NCI-H2107 (cell line): ENCODE results near the gene TRIP10.

Experiments used
- DNase-seq: peaks from one replicate; lab custom pipeline; 2025; lab: John Stamatoyannopoulos, UW

Gene TRIP10

DNA sequence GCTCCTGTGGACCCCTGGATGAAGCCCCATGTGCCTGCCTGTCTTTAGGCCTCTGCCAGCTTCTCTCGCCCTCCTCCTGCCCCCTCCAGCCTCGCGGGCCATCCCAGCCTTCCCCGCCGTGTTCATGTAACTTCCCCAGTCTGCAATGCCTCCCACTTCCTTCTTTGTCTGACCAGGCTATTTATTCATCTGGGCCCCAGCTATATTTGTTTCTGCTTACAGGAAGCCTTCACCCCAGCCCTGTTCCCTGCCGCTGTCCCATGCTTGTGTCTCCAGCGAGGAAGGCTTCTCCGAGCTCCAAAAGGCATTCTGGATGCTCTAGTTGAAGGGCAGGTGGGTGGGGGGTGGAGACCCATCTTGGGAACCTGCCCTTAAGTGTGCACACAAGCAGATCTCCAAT lies 11.1 kb upstream of the TRIP10 start:
- no peak for DNase-seq

DNA sequence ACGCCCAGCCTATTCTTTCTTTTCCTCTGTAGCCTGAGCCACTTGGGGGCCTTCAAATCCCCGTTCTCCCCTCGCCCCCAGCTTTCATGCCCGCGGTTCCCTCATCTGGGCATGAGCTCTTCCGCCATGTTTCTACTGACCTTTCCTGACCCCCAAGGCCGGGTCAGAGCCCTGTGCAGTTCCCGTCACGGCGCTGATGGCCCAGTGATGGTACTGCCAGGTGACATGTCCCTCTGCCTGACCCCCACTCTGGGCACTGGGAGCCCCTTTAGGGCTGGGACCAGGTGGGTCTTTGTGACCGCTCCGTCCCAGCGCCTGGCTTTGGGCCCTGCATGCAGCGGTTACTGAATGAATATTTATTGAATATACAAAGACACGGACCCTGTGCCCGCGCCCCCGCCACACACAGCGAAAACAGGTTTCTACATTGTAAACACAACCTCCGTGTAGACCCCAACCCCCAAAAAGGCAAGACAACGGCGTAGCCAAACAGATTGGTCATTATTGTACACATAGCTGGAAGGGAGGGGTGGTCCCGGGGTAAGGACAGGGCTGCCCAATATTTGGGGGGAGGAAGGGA lies 9.8 kb upstream of the TRIP10 start:
- no peak for DNase-seq

DNA sequence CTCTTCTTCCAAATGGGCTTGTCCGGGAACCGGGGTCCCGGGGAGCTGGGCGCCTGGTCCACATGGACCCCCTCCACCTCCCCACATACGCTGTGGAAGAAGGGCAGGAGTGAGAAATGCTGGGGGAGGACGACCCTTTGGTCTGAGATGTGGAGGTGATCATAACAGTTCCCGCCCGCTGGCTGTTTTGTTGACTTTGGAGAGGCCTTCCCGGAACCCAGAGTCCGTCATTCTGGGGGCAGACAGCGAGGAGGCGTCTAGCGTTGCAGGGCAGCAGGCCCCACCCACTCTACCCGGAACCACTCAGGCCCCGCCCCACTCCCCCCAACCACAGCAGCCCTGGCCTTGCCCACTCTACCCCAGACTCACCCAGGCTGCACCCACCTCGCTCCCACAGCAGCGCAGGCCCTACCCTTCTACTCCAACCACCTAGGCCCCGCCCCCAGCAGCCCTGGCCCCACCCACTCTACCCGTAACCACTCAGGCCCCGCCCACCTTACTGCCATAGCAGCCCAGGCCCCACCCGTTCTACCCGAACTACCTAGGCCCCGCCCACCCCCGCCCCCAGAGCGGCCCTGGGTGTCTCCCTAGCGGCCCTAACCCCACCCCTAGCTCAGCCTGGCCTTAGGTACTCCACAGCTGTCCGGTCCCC lies 9.2 kb upstream of the TRIP10 start:
- DNase-seq = no peak

DNA sequence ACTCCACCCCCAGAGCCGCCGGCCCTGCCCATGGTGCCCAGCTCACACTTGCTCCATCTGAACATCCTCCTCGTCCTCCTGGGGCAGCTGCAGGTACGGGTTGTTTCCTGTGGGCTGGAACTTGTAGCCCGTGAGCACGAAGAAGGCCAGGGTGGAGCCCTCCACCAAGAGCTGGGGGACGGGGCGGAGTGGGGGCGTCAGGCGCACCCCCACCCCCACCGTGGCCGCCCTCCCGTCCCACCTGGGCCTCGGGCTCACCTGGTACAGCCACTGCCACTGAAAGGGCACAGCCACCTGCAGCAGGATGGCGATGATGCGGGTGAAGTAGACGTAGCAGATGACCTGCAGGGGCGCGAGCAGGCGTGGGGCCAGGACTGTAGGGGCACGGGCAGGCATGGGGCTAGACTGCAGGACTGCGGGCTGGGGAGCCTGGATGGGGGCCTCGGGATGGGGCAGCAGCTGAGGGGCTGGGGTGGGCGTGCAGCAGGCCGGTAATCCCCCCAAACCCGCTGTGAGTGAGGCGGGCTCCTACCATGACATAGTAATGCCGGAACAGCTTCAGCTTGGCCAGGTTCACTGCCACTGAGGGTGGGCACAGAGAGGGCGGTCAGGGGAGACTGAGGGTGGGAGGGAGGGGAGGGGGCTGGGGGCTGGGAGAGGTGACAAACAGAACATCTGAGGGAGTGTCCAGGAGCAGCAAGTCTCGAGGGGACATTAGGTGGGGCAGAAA lies 8.4 kb upstream of the TRIP10 start:
- DNase-seq = no peak

DNA sequence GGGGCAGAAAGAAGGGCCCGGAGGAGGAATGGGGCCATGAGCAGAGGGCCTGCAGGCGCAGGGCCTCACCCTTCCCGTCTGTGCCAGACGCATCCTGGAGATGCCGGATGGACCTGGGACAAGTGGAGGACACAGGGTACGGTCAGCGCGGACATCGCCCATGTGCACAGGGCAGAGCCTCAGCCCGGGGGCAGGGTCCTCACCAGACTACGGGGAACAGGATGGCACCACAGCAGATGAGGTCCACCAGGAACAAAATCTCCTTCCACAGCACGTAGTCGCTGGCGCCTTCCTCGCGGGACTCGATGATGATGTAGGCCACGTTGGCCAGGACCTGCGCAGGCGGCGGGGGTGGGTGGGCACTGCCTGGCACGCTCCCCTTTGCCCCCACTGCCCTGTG lies 7.7 kb upstream of the TRIP10 start:
- no peak for DNase-seq

DNA sequence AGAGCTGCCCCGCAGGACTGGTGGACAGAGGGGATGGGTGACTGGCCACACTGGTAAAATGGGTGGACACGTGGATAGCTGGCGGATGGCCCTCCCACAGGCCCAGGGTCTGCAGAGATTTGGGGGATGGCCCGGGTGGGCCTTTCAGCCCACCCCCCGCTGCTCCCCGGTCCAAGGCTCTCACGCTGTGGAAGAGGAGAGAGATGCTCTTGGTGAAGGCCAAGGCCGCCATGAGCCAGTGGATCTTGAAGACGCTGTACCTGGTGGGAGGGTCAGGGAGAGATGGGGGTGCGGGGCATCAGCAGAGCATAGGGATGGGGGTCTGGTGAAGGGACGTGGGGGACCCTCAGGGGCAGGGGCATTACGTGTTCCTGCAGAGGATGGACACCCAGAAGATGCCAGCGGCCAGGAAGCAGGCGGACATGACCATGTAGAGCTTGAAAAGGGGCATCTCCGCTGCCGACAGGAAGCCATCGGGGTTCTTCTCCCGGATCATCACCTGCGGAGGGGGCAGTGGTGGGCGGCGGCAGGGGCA lies 6.6 kb upstream of the TRIP10 start:
- DNase-seq = no peak

DNA sequence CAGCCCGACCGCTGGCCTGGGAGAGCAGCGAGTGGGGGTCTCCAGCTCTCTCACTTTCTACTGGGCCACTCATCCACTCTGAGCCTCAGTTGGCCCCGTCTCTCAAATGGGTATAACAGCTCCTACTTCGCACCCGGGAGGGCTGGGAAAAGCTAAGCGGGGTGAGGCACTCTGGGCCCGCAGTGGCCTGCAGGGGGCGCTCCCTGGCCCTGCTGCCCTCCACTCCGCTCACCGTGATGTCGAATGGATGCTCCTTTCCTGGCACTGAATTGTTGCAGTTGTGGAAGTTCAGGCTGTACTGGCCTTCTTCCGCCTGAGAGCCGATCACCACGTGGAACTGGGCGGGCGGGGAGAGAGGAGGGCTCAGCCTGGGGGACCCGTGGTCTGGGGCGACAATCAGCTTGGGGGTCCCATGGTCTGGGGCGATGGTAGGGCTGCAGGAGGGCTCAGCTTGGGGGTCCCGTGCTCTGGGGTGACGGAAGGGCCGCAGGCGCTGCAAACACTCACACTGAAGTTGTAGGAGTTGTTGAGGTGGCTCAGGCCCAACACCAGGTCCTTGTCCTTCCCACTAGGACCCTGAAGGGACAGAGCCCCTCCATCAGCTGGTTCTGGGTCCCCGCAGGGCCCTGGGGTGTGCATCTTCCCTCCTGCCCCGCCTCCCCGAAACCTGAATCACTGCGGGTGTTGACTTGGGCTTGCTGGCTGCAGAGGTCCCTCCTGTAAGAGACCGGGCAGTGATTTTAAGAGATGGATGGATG lies 6.0 kb upstream of the TRIP10 start:
- no peak for DNase-seq

DNA sequence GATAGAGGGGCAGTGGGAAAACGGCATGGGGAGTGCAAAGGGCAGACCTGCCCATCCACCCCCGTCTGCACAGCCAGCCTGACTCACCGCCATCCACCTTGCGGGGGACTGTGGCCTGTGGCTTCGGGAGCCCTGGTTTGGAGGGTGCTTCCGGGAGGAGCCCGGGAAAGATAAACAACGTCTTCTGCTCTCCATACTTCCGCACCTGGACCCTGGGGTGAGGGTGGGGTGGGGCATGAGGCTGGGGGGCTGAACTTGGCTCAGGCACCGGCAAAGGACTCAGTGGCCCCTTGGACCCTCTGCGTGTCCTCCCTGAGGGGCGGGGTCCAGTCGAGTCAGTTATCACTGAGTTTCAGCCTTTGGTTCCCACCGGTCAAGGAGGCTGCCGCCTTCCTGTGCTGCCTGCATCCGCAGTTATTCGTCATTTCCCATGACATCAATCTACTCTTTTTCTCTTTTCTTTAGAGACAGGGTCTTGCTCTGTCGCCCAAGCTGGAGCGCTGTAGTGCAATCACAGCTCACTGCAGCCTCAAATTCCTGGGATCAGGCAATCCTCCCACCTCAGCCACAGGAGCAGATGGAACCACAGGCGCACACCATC lies 5.3 kb upstream of the TRIP10 start:
- no peak for DNase-seq

DNA sequence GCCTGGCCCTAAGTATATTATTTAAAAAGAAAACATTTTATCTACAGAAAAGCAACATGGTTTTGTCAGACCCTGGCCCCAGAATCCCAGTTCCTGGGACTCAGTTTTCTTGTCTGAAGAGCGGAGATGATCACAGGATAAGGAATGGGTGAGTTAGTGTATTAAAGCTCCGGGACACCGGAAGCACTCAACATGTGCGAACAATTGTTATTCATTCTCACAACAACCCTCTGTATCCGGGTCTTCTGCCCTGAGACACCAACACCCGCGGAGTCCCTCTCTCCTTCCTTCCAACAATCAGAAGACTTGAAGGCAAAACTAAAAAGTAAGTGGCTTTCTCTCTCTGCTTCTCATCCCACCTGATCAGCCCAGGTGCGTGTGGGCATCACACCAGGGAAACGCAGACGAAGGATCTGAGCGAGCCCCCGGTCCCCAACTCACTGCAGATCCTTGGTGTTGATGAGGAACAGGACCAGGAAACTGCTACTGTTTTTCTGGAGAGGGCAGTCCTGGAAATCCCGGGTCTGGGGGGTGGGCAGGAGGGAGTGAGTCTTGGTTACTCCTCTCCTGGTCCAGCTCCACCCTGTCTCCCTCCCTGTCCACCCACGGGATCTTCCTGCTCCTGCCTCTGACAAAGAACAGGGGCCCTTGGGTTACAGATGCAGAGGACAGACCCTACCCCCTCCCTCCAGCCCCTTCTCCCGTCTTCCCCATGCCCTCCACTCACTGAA lies 4.1 kb upstream of the TRIP10 start:
- DNase-seq = no peak

DNA sequence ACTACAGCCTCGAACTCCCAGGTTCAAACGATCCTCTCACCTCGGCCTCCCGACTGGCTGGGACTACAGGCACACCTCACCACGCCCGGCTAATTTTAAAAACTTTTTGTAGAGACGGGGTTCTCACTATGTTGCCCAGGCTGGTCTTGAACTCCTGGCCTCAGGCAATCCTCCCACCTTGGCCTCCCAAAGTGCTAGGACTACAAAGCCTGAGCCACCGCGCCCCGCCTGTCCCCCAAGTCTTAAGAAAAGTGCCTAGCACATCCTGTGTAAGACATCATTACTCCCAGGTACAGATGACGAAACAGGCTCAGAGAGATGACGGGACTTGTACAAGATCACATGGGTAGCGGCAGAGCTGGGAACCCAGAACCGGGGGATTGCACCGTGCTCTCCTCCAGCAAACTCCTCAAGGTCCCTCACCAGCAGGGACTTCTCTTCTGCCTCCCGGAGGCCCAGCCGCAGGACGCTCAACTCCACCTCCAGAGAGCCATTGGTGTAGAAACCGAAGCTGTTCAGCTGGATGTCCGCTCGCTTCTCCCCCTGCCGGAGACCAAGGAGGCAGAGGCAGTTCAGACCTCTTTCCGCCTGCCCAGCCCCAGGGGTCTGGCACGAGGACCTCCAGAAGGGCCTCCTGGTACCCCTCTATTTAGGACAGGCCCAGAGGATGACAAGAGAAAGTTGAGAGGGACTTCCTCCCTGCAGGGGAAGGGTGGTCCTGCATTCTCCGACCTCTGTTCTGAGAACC lies 3.1 kb upstream of the TRIP10 start:
- no peak for DNase-seq

DNA sequence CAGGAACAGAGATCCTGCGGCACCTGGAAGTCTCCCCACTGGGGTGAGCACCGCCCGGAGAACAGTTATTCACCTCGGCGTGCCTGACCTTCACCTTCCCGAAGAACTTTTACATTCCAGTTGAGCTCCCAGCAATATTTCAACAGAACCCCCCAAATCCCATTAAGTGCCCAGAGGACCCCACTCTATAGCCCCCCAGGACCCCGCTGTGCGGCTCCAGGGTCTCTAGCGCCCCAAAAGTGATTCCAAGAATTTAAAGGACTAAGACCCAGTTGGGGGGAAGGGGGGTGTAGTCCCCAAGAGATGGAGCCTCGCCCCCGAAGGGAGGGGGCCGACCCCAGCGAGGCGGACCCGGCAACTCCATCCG lies 2.6 kb upstream of the TRIP10 start:
- DNase-seq = no peak

DNA sequence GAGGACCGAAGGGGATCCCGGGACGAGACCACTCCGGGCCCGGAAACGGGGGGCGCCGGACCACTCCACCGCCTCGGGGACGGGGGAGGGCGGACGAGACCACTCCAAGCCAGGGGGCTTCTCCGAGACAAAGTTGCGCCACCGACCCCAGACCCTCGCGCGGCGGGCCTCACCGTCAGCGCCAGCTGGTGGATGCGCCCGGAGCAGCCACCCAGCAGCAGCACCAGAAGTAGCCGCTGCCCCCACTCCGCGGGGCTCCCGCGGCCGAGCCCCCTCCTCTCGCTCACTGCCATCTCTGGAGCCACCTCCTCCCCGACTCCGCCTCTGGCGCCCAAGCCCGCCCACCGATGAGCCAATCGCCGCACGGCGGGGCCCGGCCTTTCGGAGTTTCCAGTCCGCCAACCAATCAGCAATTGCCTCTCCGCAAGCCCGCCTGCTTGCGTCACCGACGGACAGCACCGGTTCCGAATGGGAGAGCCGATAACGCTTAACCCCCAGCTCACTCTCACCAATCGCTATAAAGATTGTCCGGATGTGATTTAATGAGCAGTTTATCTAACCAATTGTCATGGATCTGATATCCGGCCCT lies 2.1 kb upstream of the TRIP10 start, which contains the start of gene GPR108:
TSS of gene GPR108 (minus strand) at position 297 of the 589 bp plus-strand sequence. CDS start at position 293, 4 bp downstream.
- no peak for DNase-seq

DNA sequence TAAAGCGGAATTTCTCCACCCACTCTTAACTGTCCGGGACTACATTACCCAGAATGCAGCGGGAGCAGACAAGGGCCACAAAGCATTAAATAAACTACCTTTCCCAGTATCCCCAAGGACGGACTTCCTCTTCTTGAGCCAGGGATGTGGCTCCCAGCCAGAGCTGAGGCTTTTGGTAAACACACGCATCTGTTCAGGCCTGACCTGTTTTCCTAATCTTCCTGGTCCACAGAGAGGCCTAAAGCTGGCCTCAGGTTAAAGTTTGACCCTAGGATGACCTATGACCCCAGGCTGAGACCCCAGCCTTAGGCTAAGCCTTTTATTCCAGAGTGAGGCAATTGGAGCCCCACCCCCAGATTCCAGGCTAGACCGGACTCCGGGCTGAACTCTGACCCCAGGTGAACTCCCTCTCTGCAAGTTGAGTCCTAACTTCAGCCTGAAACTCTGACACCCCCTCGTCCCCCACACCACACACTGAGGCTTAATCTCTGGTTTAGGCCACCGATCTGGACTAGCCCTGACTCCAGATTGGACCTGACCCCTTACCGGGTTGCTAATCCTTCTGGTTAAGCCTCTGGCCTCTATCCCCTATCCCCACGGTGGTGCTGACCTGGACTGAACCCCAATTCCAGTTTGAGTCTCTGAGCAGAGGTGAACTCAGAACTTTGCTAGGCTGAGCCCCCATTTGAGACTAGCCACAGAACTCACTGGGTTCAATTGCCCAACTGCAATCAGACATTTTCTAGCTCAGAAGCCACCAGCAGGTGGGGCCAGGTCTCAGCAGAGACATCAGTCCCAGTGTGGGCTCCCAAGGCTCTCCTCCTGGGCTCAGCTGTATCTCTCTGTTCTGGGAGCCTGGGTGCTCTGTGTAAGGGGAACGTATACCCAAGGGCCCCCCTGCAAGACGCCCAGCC lies 1.4 kb upstream of the TRIP10 start:
- no peak for DNase-seq

DNA sequence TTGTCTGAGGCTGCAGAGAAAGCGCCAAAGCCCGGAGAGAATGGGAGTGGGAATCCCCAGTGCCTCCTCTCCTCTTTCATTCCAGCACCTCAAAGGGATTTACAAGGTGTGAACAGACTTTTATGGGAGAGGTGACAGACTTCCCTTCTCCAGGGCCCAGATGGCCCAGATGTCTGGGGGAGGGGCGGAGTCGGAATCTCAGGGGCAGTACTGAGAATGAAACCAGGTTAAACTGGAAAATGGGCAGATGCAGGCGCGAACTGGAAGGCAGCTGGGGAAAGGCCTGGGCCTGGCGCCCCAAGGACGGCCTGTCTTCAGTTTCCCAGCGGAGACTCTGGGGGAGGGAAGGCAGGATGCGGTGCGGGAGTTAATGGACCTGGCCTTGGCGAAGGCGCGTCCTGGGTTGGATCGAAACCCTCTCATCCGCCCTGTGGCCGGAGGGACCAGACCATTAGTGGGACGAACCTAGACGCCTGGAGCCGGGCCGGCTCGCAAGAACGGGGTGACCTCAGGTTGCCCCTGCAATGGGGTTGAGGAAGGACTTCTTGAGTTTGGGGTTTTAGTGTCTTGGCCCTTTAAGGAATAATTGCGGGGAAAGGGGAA lies 592 bp upstream of the TRIP10 start:
- DNase-seq = no peak

DNA sequence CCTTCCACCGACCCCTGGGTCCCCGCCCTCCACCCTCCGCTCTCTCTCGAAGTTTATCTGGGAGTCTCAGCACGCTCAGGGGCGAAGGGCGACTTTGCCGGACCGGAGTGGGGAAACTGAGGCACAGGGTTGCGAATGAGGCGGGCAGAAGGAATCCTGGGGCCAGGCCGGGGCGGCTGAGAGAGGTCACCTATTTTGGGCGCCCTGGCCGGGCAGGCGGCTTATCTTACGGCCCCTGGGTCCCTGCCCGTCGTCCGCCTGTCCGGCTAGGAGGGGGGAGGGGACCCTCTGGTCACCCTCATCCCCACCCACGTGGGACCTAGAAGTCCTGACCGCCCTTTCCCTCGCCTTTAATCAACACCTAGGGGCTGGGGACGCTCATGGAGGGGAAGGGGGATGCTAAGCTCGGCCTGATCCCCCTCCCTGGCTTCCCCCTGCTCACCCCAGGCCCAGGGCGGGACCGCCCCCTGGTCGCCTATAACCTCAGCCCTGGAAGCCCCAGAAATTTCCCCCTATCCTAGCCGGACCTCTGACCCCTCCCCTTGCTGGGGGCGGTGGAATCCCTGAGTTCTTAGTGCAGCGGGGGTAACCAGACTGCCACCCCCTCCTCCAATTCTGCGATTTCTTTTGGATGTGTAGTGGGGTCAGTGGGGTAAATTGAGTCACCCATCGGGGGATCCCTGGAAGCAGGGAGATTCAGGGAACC lies 556 bp downstream of the TRIP10 start:
- DNase-seq = no peak

DNA sequence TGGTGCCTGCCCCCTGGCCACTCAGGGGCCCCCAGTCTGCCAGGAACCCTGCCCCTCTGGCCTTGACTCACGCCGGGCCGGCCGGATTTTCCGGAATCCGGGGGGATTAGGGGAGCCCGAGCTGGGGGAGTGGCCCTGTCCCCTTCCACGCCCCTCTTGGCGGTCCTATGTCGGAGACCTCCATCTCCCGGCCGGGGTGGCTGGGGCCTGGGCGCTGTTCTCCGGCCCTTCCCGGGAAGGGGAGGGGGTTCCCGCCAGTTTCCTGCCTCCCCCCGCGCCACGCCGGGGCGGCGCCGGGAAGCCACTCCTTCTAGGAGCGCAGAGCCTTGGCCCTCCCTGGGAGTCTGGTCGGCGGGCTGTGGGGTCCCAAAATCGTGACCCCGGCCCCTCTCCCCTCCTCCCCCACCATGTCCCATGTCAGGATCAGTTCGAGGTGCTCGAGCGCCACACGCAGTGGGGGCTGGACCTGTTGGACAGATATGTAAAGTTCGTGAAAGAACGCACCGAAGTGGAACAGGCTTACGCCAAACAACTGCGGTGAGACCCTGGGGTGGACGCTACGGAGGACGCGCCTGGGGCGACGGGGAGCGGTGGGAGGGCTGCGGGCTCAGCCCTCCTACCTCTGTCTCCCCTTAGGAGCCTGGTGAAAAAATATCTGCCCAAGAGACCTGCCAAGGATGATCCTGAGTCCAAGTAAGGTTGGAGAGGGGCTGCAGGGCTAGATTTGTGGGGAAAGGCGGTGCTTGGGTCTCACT lies 1.3 kb downstream of the TRIP10 start:
- DNase-seq = no peak

DNA sequence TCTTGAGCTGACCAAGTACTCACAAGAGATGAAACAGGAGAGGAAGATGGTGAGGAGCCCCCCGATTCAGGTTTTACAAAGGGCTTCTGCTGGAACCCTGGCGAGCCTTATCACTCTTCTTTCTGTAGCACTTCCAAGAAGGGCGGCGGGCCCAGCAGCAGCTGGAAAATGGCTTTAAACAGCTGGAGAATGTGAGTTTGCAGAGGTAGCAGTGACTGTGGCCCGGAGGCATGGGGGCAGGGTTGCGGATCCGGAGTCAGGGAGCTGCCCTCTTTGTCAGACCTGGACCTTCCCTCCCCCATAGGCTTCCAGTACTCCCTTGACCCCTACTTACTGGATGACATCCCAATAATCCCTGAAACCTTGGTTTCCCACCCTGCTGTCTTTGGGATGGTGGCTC lies 3.6 kb downstream of the TRIP10 start:
- no peak for DNase-seq
